H9 (cell line): ENCODE data around the gene UNC5C. TPM values are rescaled to one million over a fixed set of nuclear protein-coding genes. Genes with fewer than 3 reads are reported as not detected.

Experiments used
- DNase-seq: peaks from one replicate; pipeline ENCODE4 v3.0.0-alpha.2; 2017
- H2AFZ ChIP-seq: one replicate; pipeline ENCODE4 v1.6.1; 2013; ENCODE audit warnings: mild to moderate bottlenecking, low read length, control low read depth, moderate library complexity
- H2AK5ac ChIP-seq: 2 replicates; pipeline ENCODE4 v1.6.1; 2013; ENCODE audit warnings: low read length, control low read depth, mixed read lengths; ENCODE audit not compliant: insufficient read length
- H2BK120ac ChIP-seq: one replicate; pipeline ENCODE4 v1.6.1; 2013; ENCODE audit warnings: low read depth, mild to moderate bottlenecking, low read length, control low read depth, inconsistent platforms; ENCODE audit not compliant: poor library complexity, severe bottlenecking
- H2BK12ac ChIP-seq: 2 replicates; pipeline ENCODE4 v1.6.1; 2013; ENCODE audit warnings: low read length, control low read depth, mixed read lengths, low read depth; ENCODE audit not compliant: insufficient read length
- H2BK15ac ChIP-seq: 2 replicates; pipeline ENCODE4 v1.6.1; 2013; ENCODE audit warnings: low read depth, low read length, control low read depth
- H2BK20ac ChIP-seq: one replicate; pipeline ENCODE4 v1.6.1; 2013; ENCODE audit warnings: low read depth, mild to moderate bottlenecking, low read length, control low read depth, inconsistent platforms; ENCODE audit not compliant: poor library complexity, severe bottlenecking
- H2BK5ac ChIP-seq: 2 replicates; pipeline ENCODE4 v1.6.1; 2013; ENCODE audit warnings: low read length, control low read depth, mixed read lengths; ENCODE audit not compliant: insufficient read length
- H3K14ac ChIP-seq: 2 replicates; pipeline ENCODE4 v1.6.1; 2013; ENCODE audit warnings: low read length, control low read depth; ENCODE audit not compliant: insufficient read depth
- H3K18ac ChIP-seq: 2 replicates; pipeline ENCODE4 v1.6.1; 2013; ENCODE audit warnings: low read depth, mild to moderate bottlenecking, mixed read lengths, low read length, control low read depth; ENCODE audit not compliant: insufficient read length
- H3K23ac ChIP-seq: 2 replicates; pipeline ENCODE4 v1.6.1; 2013; ENCODE audit warnings: low read length, control low read depth, mixed read lengths, low read depth; ENCODE audit not compliant: insufficient read length
- H3K23me2 ChIP-seq: 2 replicates; pipeline ENCODE4 v1.6.1; 2013; ENCODE audit warnings: low read depth, mild to moderate bottlenecking, mixed read lengths, low read length, control low read depth; ENCODE audit not compliant: insufficient read length, poor library complexity, severe bottlenecking
- H3K27ac ChIP-seq: 2 replicates; pipeline ENCODE4 v1.5.1; 2013; ENCODE audit warnings: low read length, control low read depth, mixed read lengths, low read depth; ENCODE audit not compliant: insufficient read length
- H3K27me3 ChIP-seq: 2 replicates; pipeline ENCODE4 v1.6.1; 2013; ENCODE audit warnings: low read length, control low read depth, inconsistent platforms; ENCODE audit not compliant: insufficient read depth
- H3K4ac ChIP-seq: 2 replicates; pipeline ENCODE4 v1.6.1; 2013; ENCODE audit warnings: low read depth, mild to moderate bottlenecking, control low read depth, inconsistent platforms, low read length, moderate library complexity
- H3K4me1 ChIP-seq: 2 replicates; pipeline ENCODE4 v1.6.1; 2013; ENCODE audit warnings: low read length, control low read depth, inconsistent platforms; ENCODE audit not compliant: insufficient read depth
- H3K4me2 ChIP-seq: 2 replicates; pipeline ENCODE4 v1.6.1; 2013; ENCODE audit warnings: low read length, control low read depth, mixed read lengths; ENCODE audit not compliant: insufficient read length, insufficient read depth
- H3K56ac ChIP-seq: 2 replicates; pipeline ENCODE4 v1.6.1; 2013; ENCODE audit warnings: low read depth, mild to moderate bottlenecking, mixed read lengths, low read length, control low read depth; ENCODE audit not compliant: insufficient read length
- H3K79me1 ChIP-seq: 2 replicates; pipeline ENCODE4 v1.6.1; 2013; ENCODE audit warnings: low read depth, mild to moderate bottlenecking, moderate library complexity, low read length, control low read depth, inconsistent platforms; ENCODE audit not compliant: insufficient read depth, poor library complexity, severe bottlenecking
- H3K79me2 ChIP-seq: 2 replicates; pipeline ENCODE4 v1.6.1; 2013; ENCODE audit warnings: low read length, control low read depth, inconsistent platforms; ENCODE audit not compliant: insufficient read depth
- H3K9ac ChIP-seq: 2 replicates; pipeline ENCODE4 v1.6.1; 2013; ENCODE audit warnings: low read length, control low read depth, mixed read lengths; ENCODE audit not compliant: insufficient read length; ENCODE audit errors: extremely low read depth
- H3K9me3 ChIP-seq: one replicate; pipeline ENCODE4 v1.6.1; 2013; ENCODE audit warnings: low read depth, low read length, inconsistent platforms; ENCODE audit not compliant: control insufficient read depth
- H3T11ph ChIP-seq: one replicate; pipeline ENCODE4 v1.6.1; 2013; ENCODE audit warnings: mild to moderate bottlenecking, low read length, control low read depth, inconsistent platforms
- H4K20me1 ChIP-seq: one replicate; pipeline ENCODE4 v1.6.1; 2013; ENCODE audit not compliant: control insufficient read depth, insufficient read length, insufficient read depth
- H4K5ac ChIP-seq: 2 replicates; pipeline ENCODE4 v1.6.1; 2013; ENCODE audit warnings: low read depth, mild to moderate bottlenecking, mixed read lengths, low read length, control low read depth; ENCODE audit not compliant: insufficient read length
- H4K8ac ChIP-seq: replicated peaks from 2 replicates; pipeline ENCODE4 v1.6.1; 2013; ENCODE audit warnings: low read length, control low read depth, mixed read lengths, low read depth; ENCODE audit not compliant: insufficient read length
- H4K91ac ChIP-seq: 2 replicates; pipeline ENCODE4 v1.6.1; 2013; ENCODE audit warnings: low read depth, mild to moderate bottlenecking, moderate library complexity, mixed read lengths, low read length, control low read depth; ENCODE audit not compliant: insufficient read length
- H3K27ac Mint-ChIP-seq, 3 experiments: 2 replicates in 2 of 3; 3 replicates in 1 of 3; pipeline ENCODE4 v1.8.0; 2020 to 2021; ENCODE audit warnings: mixed read lengths in 3 of 3, mild to moderate bottlenecking in 1 of 3, moderate library complexity in 1 of 3
- H3K27me3 Mint-ChIP-seq: 2 replicates; pipeline ENCODE4 v1.8.0; 2021; ENCODE audit warnings: low read depth, mild to moderate bottlenecking, moderate library complexity, mixed read lengths
- H3K36me3 Mint-ChIP-seq, 3 experiments: 2 replicates in 2 of 3; 3 replicates in 1 of 3; pipeline ENCODE4 v1.8.0; 2020 to 2021; ENCODE audit warnings: low read depth in 3 of 3, mixed read lengths in 3 of 3; ENCODE audit not compliant: insufficient read depth in 1 of 3
- H3K4me1 Mint-ChIP-seq, 2 experiments: 2 replicates each; pipeline ENCODE4 v1.8.0; 2020; ENCODE audit warnings: mixed read lengths in 2 of 2
- H3K4me3 Mint-ChIP-seq, 2 experiments: 2 replicates in 1 of 2; 3 replicates in 1 of 2; pipeline ENCODE4 v1.8.0; 2020 to 2021; ENCODE audit warnings: mild to moderate bottlenecking in 2 of 2, mixed read lengths in 2 of 2, moderate library complexity in 1 of 2
- H3K9me3 Mint-ChIP-seq, 2 experiments: 2 replicates in 1 of 2; 3 replicates in 1 of 2; pipeline ENCODE4 v1.8.0; 2020; ENCODE audit warnings: mild to moderate bottlenecking in 2 of 2, mixed read lengths in 2 of 2, moderate library complexity in 1 of 2
- CTCF ChIP-seq: fragments of 200-600 bp; sonication (generic); conservative IDR thresholded peaks from 3 replicates; pipeline ENCODE4 v1.8.0; 2021; ENCODE audit warnings: antibody characterized with exemption, mild to moderate bottlenecking
- WGBS: extraction: QIAGEN DNeasy Blood & Tissue Kit; methylation state at CpG from one replicate; pipeline ENCODE4 v1.1.7; 2013; ENCODE audit warnings: missing lambda C conversion rate, low lambda C conversion rate, mixed read lengths; ENCODE audit not compliant: insufficient read length; ENCODE audit errors: extremely low coverage; 5-methylcytosine and 5-hydroxymethylcytosine counted together
- total RNA-seq: library from RNA; stranded (reverse); gene quantifications from 2 replicates; pipeline ENCODE4 v1.2.1, GENCODE V29; 2021

UNC5C gene
- total RNA-seq, 1 experiment from 2014 or later: not detected

- H2BK12ac ChIP-seq: no peak overlapping the region
- no peak overlapping the region for H3K9ac ChIP-seq
- no peaks in the 10 kb centered on the region for H3K27me3 ChIP-seq
- no peak overlapping the region for H3K56ac ChIP-seq
- WGBS: no CpG with 5 or more reads among the region's 3 CpGs
- no peak overlapping the region for H2AFZ ChIP-seq
- no peak overlapping the region for H3K4me2 ChIP-seq
- no peaks in the 10 kb centered on the region for H3K79me1 ChIP-seq
- no peak overlapping the region for H2BK20ac ChIP-seq
- no peak overlapping the region for H4K8ac ChIP-seq
- H3K9me3 ChIP-seq: no peaks in the 10 kb centered on the region
- H3K9me3 Mint-ChIP-seq: no peaks in the 10 kb centered on the region
- no peaks in the 10 kb centered on the region for H3K79me2 ChIP-seq
- no peaks in the 10 kb centered on the region for H3K4me1 ChIP-seq
- H3K27ac Mint-ChIP-seq: no peak overlapping the region
- H2BK15ac ChIP-seq: no peak overlapping the region
- H3K23me2 ChIP-seq: no peaks in the 10 kb centered on the region
- H3K14ac ChIP-seq: no peak overlapping the region
- no peaks in the 10 kb centered on the region for H3K27me3 Mint-ChIP-seq
- no peaks in the 10 kb centered on the region for H4K20me1 ChIP-seq
- no peaks in the 10 kb centered on the region for H3K36me3 Mint-ChIP-seq
- no peak overlapping the region for H3K18ac ChIP-seq
- H3K23ac ChIP-seq: no peak overlapping the region
- H3K27ac ChIP-seq: no peak overlapping the region
- no peak for TF ChIP-seq CTCF
- H2BK5ac ChIP-seq: no peak overlapping the region
- H2AK5ac ChIP-seq: no peak overlapping the region
- H3K4me1 Mint-ChIP-seq: 0 out of 4 replicates have a peak, but pooled peaks cover 3 to 4% of the 10 kb centered on the region in 2 experiments
- DNase-seq: no peak
- H3T11ph ChIP-seq: no peak overlapping the region
- H4K91ac ChIP-seq: no peak overlapping the region
- H2BK120ac ChIP-seq: no peak overlapping the region
- H3K4me3 Mint-ChIP-seq: no peak overlapping the region
- H3K4ac ChIP-seq: no peak overlapping the region
- H4K5ac ChIP-seq: no peak overlapping the region
Observed at GRCh38 chr4:95249426-95250021, 299.2 kb downstream of the UNC5C start.
